ENCODE data around the gene NUMB.

DNA sequence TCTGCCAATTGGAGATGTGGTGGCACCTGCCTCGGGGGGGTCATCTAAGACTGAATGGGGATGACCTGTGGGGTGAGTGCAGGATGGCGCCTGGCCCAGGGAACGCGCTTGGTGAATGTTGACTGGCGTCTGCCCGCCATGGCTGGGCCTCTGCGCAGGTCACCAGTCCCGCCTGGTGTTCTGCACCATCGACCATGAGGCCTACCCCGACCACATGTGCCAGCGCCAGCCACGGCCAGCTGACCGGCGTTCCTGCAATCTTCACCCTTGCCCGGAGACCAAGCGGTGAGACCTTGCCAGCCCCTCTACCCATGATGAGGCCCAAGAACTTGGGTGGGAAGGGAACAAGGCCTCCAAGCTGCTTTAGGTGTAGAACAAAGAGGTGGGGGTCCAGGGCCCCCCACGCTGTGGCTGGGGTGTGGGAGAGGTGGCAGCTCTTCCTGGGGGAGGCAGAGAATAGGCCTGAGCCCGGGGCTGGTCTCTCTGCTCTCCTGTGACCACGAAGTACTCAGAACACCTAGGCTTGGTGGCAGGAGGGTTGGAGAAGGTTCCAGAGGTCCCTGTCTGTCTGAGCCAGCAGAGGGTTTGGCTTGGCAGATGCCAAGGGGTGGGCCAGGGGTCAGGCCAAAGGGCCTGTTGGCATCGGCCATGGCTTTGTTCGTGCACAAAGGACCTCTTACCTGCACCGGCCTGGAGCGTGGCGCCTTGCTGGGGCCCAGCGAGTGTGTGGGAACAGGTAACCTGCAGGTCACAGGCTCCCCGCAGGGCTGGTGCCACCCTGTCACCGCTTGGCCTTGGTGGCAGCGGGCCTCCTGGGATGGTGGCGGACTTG is 205.6 kb downstream of the NUMB start:
- no peak for TF ChIP-seq EP300 (IDR thresholded peaks at IDR 0.05)
- TF ChIP-seq, protein P1, sequence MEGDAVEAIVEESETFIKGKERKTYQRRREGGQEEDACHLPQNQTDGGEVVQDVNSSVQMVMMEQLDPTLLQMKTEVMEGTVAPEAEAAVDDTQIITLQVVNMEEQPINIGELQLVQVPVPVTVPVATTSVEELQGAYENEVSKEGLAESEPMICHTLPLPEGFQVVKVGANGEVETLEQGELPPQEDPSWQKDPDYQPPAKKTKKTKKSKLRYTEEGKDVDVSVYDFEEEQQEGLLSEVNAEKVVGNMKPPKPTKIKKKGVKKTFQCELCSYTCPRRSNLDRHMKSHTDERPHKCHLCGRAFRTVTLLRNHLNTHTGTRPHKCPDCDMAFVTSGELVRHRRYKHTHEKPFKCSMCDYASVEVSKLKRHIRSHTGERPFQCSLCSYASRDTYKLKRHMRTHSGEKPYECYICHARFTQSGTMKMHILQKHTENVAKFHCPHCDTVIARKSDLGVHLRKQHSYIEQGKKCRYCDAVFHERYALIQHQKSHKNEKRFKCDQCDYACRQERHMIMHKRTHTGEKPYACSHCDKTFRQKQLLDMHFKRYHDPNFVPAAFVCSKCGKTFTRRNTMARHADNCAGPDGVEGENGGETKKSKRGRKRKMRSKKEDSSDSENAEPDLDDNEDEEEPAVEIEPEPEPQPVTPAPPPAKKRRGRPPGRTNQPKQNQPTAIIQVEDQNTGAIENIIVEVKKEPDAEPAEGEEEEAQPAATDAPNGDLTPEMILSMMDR (IDR thresholded peaks at IDR 0.05): no peak
- no peak for TF ChIP-seq POLR2A (IDR thresholded peaks at IDR 0.05)
